Measurements from ENCODE around the gene DAD1. TPM values are rescaled to one million over a fixed set of nuclear protein-coding genes. Genes with fewer than 3 reads are reported as not detected.
"Not testable (repeated sequence)": the region's sequence is repeated elsewhere in the genome, so short reads cannot be mapped to it uniquely, and the experiment has no call there.

Gene DAD1
- 145 TPM for total RNA-seq

DNA sequence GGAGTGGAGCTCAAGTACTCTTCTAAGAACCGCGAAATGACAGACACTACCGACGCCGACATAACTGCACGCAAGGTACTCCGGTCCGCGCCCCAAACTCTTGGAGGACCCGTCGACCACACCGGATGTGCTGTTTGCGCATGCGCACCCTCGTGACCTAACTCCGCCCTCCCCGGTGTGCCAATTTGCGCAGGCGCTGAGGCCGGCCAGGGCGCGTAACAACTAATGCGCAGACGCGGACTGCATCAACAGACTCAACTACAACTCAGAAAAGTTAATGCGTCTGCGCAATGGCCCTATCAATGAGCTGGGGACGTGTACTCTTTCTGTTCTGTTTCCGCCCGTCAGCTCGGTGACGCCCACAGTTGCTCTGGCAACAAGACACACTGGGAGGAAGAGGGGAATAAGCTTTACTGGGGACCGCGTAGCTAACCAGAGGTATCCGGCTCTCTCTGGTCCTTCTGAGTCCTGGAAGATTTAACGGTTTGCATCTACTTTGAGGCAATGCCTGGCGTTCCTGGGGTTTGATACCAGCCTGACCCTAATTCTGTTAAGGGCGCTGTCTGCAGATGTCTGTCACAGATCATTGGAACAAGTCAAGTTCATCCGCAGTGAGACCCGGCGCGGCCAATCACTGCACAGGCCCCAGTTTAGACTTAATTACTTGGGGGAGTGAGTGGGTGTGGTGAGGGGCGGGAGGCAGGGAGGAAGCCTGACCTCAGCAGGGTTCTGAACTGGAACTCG, at the start of gene DAD1:
TSS of gene DAD1 (minus strand) at position 129 of the 744 bp plus-strand sequence. CDS start at position 62, 67 bp downstream.
- Histone ChIP-seq H3K36me3 (no peaks in the 10 kb centered on the region), H3K9me3 (no peaks in the 10 kb centered on the region), H3K4me1 (peaks cover 51% of the 10 kb centered on the region), H3K4me3 (peak within 1 kb of the TSS; percentile 58 to 70), H3K27me3 (no peaks in the 10 kb centered on the region), H3K27ac (peak within 1 kb of the TSS; percentile 89)
- intact Hi-C loops (cut with DNase I): no loop called here
- peak; percentile 99 to 100 for DNase-seq (ENCODE audit: extremely low spot score in 2 of 2)
- TF ChIP-seq POLR2A (IDR thresholded peaks at IDR 0.05) (peak; percentile 47 to 92), POLR2AphosphoS5 (IDR thresholded peaks at IDR 0.05; ENCODE audit: insufficient read depth in 1 of 2, low read depth in 1 of 2) (peak; percentile 98 to 99)
- TF ChIP-seq, protein P1, sequence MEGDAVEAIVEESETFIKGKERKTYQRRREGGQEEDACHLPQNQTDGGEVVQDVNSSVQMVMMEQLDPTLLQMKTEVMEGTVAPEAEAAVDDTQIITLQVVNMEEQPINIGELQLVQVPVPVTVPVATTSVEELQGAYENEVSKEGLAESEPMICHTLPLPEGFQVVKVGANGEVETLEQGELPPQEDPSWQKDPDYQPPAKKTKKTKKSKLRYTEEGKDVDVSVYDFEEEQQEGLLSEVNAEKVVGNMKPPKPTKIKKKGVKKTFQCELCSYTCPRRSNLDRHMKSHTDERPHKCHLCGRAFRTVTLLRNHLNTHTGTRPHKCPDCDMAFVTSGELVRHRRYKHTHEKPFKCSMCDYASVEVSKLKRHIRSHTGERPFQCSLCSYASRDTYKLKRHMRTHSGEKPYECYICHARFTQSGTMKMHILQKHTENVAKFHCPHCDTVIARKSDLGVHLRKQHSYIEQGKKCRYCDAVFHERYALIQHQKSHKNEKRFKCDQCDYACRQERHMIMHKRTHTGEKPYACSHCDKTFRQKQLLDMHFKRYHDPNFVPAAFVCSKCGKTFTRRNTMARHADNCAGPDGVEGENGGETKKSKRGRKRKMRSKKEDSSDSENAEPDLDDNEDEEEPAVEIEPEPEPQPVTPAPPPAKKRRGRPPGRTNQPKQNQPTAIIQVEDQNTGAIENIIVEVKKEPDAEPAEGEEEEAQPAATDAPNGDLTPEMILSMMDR (IDR thresholded peaks at IDR 0.05): peak in 1 of 3 experiments; percentile 20

GRCh38 chr14:22635980-22636379, 47.0 kb upstream of the DAD1 start:
- H3K4me1 ChIP-seq; H3K4me3 ChIP-seq; H3K27me3 ChIP-seq; H3K9me3 ChIP-seq; intact Hi-C loops (cut with DNase I); H3K36me3 ChIP-seq; DNase-seq (ENCODE audit: extremely low spot score in 2 of 2); H3K27ac ChIP-seq: not testable (repeated sequence)

- Histone ChIP-seq H3K4me1 (no peaks in the 10 kb centered on the region), H3K27me3 (no peaks in the 10 kb centered on the region), H3K4me3 (no peak overlapping the region), H3K27ac (no peak overlapping the region), H3K9me3 (no peaks in the 10 kb centered on the region), H3K36me3 (no peaks in the 10 kb centered on the region)
- no peak for DNase-seq (ENCODE audit: extremely low spot score in 2 of 2)
- intact Hi-C loops (cut with DNase I): no loop called here
- no peak for TF ChIP-seq POLR2A (IDR thresholded peaks at IDR 0.05)
- TF ChIP-seq, protein P1 (IDR thresholded peaks at IDR 0.05): no peak
- no peak for TF ChIP-seq POLR2AphosphoS5 (IDR thresholded peaks at IDR 0.05; ENCODE audit: insufficient read depth in 1 of 2, low read depth in 1 of 2)
Observed at GRCh38 chr14:22634233-22634900, 45.3 kb upstream of the DAD1 start.

- intact Hi-C loops (cut with DNase I): no loop called here
- DNase-seq (ENCODE audit: extremely low spot score in 2 of 2): no peak
Observed at GRCh38 chr14:22630486-22630885, 41.5 kb upstream of the DAD1 start.

GRCh38 chr14:22630066-22630465, 41.0 kb upstream of the DAD1 start:
- H3K4me3 ChIP-seq: no peak overlapping the region
- no peaks in the 10 kb centered on the region for H3K27me3 ChIP-seq
- DNase-seq (ENCODE audit: extremely low spot score in 2 of 2): no peak
- TF ChIP-seq POLR2A (IDR thresholded peaks at IDR 0.05) (no peak), POLR2AphosphoS5 (IDR thresholded peaks at IDR 0.05; ENCODE audit: insufficient read depth in 1 of 2, low read depth in 1 of 2) (no peak)
- TF ChIP-seq, protein P1 (IDR thresholded peaks at IDR 0.05): no peak
- no peaks in the 10 kb centered on the region for H3K36me3 ChIP-seq
- H3K27ac ChIP-seq: no peak overlapping the region
- H3K9me3 ChIP-seq: no peaks in the 10 kb centered on the region
- H3K4me1 ChIP-seq: no peaks in the 10 kb centered on the region
- intact Hi-C loops (cut with DNase I): no loop called here

More at GRCh38 chr14:22630486-22630885, 41.5 kb upstream of the DAD1 start:
- H3K9me3 ChIP-seq: no peaks in the 10 kb centered on the region
- no peaks in the 10 kb centered on the region for H3K27me3 ChIP-seq
- no peaks in the 10 kb centered on the region for H3K36me3 ChIP-seq
- H3K4me1 ChIP-seq: no peaks in the 10 kb centered on the region
- TF ChIP-seq POLR2AphosphoS5 (IDR thresholded peaks at IDR 0.05; ENCODE audit: insufficient read depth in 1 of 2, low read depth in 1 of 2): no peak
- H3K4me3 ChIP-seq: no peak overlapping the region
- no peak overlapping the region for H3K27ac ChIP-seq

- TF ChIP-seq, protein P1 (IDR thresholded peaks at IDR 0.05): no peak
- no peak for TF ChIP-seq POLR2A (IDR thresholded peaks at IDR 0.05)
- TF ChIP-seq POLR2AphosphoS5 (IDR thresholded peaks at IDR 0.05; ENCODE audit: insufficient read depth in 1 of 2, low read depth in 1 of 2): no peak
- no peak for DNase-seq (ENCODE audit: extremely low spot score in 2 of 2)
- intact Hi-C loops (cut with DNase I): no loop called here
- no peaks in the 10 kb centered on the region for H3K4me1 ChIP-seq
- no peaks in the 10 kb centered on the region for H3K36me3 ChIP-seq
- H3K27me3 ChIP-seq: no peaks in the 10 kb centered on the region
- H3K27ac ChIP-seq: no peak overlapping the region
- no peaks in the 10 kb centered on the region for H3K9me3 ChIP-seq
- no peak overlapping the region for H3K4me3 ChIP-seq
Observed at GRCh38 chr14:22629361-22629760, 40.3 kb upstream of the DAD1 start.
